ENCODE results near the gene DSTYK.

DSTYK gene

GRCh38 chr1:205247130-205247921 lies 35.8 kb upstream of the DSTYK start:
- no peak for DNase-seq (ENCODE audit: low read depth in 1 of 2, low spot score in 1 of 2)

DNA sequence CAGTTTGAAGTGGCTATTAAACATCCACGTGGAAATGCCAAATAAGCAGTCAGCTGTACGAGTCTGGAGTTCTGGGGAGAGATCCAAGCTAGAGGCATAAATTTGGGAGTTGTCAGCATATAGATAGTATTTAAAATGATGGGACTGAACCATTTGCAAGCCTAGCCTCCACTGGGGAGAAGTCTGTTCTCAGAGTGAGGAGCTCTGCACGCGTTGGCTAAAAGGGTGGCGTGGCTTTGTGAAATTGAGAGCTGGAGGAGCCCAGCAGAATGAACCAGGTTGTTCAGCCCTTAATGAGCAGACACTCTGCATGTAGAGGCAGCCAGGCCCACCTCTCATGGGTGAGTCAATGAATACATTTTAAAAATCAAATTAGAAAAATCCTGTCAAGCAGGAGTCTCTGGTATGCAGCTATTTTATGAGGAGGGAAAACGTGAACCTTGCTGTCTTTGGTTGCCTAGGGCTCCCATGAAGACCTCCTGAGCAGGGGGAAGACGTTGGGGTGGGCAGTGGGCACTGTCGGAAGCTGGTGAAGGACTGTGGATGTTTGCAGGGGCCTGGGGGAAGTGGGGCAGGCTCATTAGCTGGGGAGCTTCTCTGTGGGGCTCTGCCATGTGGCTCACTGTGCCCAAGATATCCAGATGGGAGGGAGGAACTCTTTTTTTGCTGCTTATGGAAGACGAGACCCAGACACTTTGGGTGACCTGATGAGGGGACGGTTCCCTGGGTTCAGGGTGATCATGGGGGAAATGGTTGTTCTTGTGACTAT lies 35.0 kb upstream of the DSTYK start:
- DNase-seq (ENCODE audit: low read depth in 1 of 2, low spot score in 1 of 2): peak in 1 of 2 experiments; percentile 23
- in situ Hi-C loops (cut with HindIII; ENCODE audit: low pct_unique_long_range_greater_than_20kb, low sequenced_read_pairs): no loop called here
- no peak for TF ChIP-seq JUND (IDR thresholded peaks at IDR 0.05; ENCODE audit: low read depth)

More at GRCh38 chr1:205247130-205247921, 35.8 kb upstream of the DSTYK start:
- no peak for TF ChIP-seq JUND (IDR thresholded peaks at IDR 0.05; ENCODE audit: low read depth)
- in situ Hi-C loops (cut with HindIII; ENCODE audit: low pct_unique_long_range_greater_than_20kb, low sequenced_read_pairs): no loop called here

- no peak for TF ChIP-seq JUND (IDR thresholded peaks at IDR 0.05; ENCODE audit: low read depth)
- in situ Hi-C loops (cut with HindIII; ENCODE audit: low pct_unique_long_range_greater_than_20kb, low sequenced_read_pairs): no loop called here
- no peak for DNase-seq (ENCODE audit: low read depth in 1 of 2, low spot score in 1 of 2)
Measured at GRCh38 chr1:205245096-205245495, 33.6 kb upstream of the DSTYK start.

DNA sequence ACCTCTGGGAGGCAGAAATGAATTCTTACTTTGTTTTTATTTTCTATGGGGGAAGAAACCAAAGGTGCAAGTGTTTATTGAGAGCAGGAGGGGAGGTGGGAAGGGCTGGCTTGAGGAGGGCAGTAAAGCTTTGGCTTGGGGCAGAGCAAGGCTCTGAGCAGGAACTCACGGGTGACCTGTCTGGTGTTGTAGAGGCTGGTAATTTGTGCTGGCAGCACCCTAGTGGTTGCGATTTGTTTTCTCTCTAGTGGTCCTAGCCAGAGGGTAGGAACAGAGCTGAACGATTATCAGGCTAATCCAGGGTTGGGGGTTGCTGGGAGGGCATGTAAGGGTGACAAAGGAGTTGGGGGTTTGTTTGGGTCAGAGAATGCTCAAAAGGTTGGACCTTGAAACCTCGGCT lies 32.9 kb upstream of the DSTYK start:
- in situ Hi-C loops (cut with HindIII; ENCODE audit: low pct_unique_long_range_greater_than_20kb, low sequenced_read_pairs): no loop called here

GRCh38 chr1:205243350-205244191 lies 32.1 kb upstream of the DSTYK start:
- in situ Hi-C loops (cut with HindIII; ENCODE audit: low pct_unique_long_range_greater_than_20kb, low sequenced_read_pairs): no loop called here
- no peak for TF ChIP-seq JUND (IDR thresholded peaks at IDR 0.05; ENCODE audit: low read depth)
- DNase-seq (ENCODE audit: low read depth in 1 of 2, low spot score in 1 of 2): no peak

More for the DNA sequence above, 32.9 kb upstream of the DSTYK start:
- DNase-seq (ENCODE audit: low read depth in 1 of 2, low spot score in 1 of 2): no peak
- no peak for TF ChIP-seq JUND (IDR thresholded peaks at IDR 0.05; ENCODE audit: low read depth)

DNA sequence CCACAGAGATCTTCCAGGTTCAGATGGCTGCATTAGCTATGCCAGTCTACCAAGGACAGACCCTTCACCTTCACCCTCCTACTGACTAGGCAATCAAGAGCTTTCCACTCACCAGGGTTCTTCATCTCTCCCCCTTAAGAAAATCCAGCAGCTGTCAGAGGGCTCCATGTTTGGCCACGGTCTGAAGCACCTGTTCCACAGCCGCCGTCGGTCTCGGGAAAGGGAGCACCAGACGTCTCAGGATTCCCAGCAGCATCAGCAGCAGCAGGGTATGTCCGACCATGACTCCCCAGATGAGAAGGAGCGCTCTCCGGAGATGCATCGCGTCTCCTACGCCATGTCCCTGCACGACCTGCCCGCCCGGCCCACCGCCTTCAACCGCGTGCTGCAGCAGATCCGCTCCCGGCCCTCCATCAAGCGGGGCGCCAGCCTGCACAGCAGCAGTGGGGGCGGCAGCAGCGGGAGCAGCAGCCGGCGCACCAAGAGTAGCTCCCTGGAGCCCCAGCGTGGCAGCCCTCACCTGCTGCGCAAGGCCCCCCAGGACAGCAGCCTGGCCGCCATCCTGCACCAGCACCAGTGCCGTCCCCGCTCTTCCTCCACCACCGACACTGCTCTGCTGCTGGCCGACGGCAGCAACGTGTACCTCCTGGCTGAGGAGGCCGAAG lies 30.0 kb upstream of the DSTYK start:
- in situ Hi-C loops (cut with HindIII; ENCODE audit: low pct_unique_long_range_greater_than_20kb, low sequenced_read_pairs): no loop called here
- no peak for DNase-seq (ENCODE audit: low read depth in 1 of 2, low spot score in 1 of 2)
- no peak for TF ChIP-seq JUND (IDR thresholded peaks at IDR 0.05; ENCODE audit: low read depth)

- in situ Hi-C loops (cut with HindIII; ENCODE audit: low pct_unique_long_range_greater_than_20kb, low sequenced_read_pairs): no loop called here
- TF ChIP-seq JUND (IDR thresholded peaks at IDR 0.05; ENCODE audit: low read depth): no peak
- DNase-seq (ENCODE audit: low read depth in 1 of 2, low spot score in 1 of 2): no peak
Measured at GRCh38 chr1:205240569-205240968, 29.1 kb upstream of the DSTYK start.

DNA sequence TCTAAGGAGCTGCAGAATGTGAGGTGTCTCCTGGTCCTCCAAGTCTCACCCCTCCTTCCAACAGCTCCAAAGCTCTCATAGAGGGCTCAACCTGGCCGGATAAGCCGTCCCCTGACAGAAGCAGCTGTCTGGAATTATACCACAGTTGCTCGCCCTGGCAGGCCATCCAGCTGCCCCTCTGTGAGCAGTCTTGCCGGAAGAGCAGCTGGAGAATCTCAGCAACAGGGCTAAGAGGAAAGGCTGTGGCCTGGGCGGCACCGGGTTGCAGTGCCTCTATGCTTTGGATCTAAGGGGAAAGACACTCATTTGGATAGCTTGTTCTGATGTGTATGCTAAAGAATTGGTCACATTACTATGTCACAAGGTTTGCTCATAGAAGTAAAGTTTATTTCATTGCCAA lies 28.6 kb upstream of the DSTYK start:
- in situ Hi-C loops (cut with HindIII; ENCODE audit: low pct_unique_long_range_greater_than_20kb, low sequenced_read_pairs): no loop called here

GRCh38 chr1:205239078-205239477 lies 27.6 kb upstream of the DSTYK start:
- no peak for DNase-seq (ENCODE audit: low read depth in 1 of 2, low spot score in 1 of 2)
- TF ChIP-seq JUND (IDR thresholded peaks at IDR 0.05; ENCODE audit: low read depth): no peak
- in situ Hi-C loops (cut with HindIII; ENCODE audit: low pct_unique_long_range_greater_than_20kb, low sequenced_read_pairs): no loop called here

More for the DNA sequence above, 28.6 kb upstream of the DSTYK start:
- no peak for TF ChIP-seq JUND (IDR thresholded peaks at IDR 0.05; ENCODE audit: low read depth)
- DNase-seq (ENCODE audit: low read depth in 1 of 2, low spot score in 1 of 2): no peak

- no peak for TF ChIP-seq JUND (IDR thresholded peaks at IDR 0.05; ENCODE audit: low read depth)
- in situ Hi-C loops (cut with HindIII; ENCODE audit: low pct_unique_long_range_greater_than_20kb, low sequenced_read_pairs): no loop called here
- DNase-seq (ENCODE audit: low read depth in 1 of 2, low spot score in 1 of 2): no peak
Measured at GRCh38 chr1:205237526-205238484, 26.3 kb upstream of the DSTYK start.

DNA sequence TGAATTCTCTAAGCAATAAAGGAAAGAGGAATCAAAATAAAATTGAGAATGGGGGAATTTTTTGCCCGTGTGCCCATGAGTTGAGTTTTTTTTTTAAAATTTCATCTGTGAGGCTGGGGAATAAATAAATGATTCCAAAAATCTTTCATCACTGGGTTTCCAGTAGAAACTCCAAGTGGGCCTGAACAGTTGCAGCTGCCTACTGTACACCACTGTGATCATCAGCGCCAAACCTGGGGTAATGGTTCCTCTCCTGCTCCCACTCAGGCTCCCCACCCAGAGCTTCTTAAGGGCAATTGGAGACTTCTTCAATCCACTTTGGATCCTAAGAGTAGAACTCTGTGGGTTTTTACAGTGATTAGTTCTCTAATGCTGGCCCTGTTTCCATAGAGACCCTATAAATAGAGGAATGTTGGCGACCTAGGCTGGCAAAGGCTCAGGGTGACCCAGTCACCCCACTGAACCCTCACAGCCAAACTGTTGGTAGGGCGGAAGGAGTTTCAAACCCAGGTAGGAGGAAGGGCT lies 25.5 kb upstream of the DSTYK start:
- TF ChIP-seq JUND (IDR thresholded peaks at IDR 0.05; ENCODE audit: low read depth): no peak
- DNase-seq (ENCODE audit: low read depth in 1 of 2, low spot score in 1 of 2): no peak
- in situ Hi-C loops (cut with HindIII; ENCODE audit: low pct_unique_long_range_greater_than_20kb, low sequenced_read_pairs): no loop called here

Data from T47D (cell line).